H9 (cell line): ENCODE data around the gene SPOUT1. TPM values are rescaled to one million over a fixed set of nuclear protein-coding genes. Genes with fewer than 3 reads are reported as not detected.

Source experiments
- DNase-seq: peaks from one replicate; pipeline ENCODE4 v3.0.0-alpha.2; 2017
- H2AFZ ChIP-seq: one replicate; pipeline ENCODE4 v1.6.1; 2013; ENCODE audit warnings: mild to moderate bottlenecking, low read length, control low read depth, moderate library complexity
- H2AK5ac ChIP-seq: 2 replicates; pipeline ENCODE4 v1.6.1; 2013; ENCODE audit warnings: low read length, control low read depth, mixed read lengths; ENCODE audit not compliant: insufficient read length
- H2BK120ac ChIP-seq: one replicate; pipeline ENCODE4 v1.6.1; 2013; ENCODE audit warnings: low read depth, mild to moderate bottlenecking, low read length, control low read depth, inconsistent platforms; ENCODE audit not compliant: poor library complexity, severe bottlenecking
- H2BK12ac ChIP-seq: 2 replicates; pipeline ENCODE4 v1.6.1; 2013; ENCODE audit warnings: low read length, control low read depth, mixed read lengths, low read depth; ENCODE audit not compliant: insufficient read length
- H2BK15ac ChIP-seq: 2 replicates; pipeline ENCODE4 v1.6.1; 2013; ENCODE audit warnings: low read depth, low read length, control low read depth
- H2BK20ac ChIP-seq: one replicate; pipeline ENCODE4 v1.6.1; 2013; ENCODE audit warnings: low read depth, mild to moderate bottlenecking, low read length, control low read depth, inconsistent platforms; ENCODE audit not compliant: poor library complexity, severe bottlenecking
- H2BK5ac ChIP-seq: 2 replicates; pipeline ENCODE4 v1.6.1; 2013; ENCODE audit warnings: low read length, control low read depth, mixed read lengths; ENCODE audit not compliant: insufficient read length
- H3K14ac ChIP-seq: 2 replicates; pipeline ENCODE4 v1.6.1; 2013; ENCODE audit warnings: low read length, control low read depth; ENCODE audit not compliant: insufficient read depth
- H3K18ac ChIP-seq: 2 replicates; pipeline ENCODE4 v1.6.1; 2013; ENCODE audit warnings: low read depth, mild to moderate bottlenecking, mixed read lengths, low read length, control low read depth; ENCODE audit not compliant: insufficient read length
- H3K23ac ChIP-seq: 2 replicates; pipeline ENCODE4 v1.6.1; 2013; ENCODE audit warnings: low read length, control low read depth, mixed read lengths, low read depth; ENCODE audit not compliant: insufficient read length
- H3K23me2 ChIP-seq: 2 replicates; pipeline ENCODE4 v1.6.1; 2013; ENCODE audit warnings: low read depth, mild to moderate bottlenecking, mixed read lengths, low read length, control low read depth; ENCODE audit not compliant: insufficient read length, poor library complexity, severe bottlenecking
- H3K27ac ChIP-seq: 2 replicates; pipeline ENCODE4 v1.5.1; 2013; ENCODE audit warnings: low read length, control low read depth, mixed read lengths, low read depth; ENCODE audit not compliant: insufficient read length
- H3K27me3 ChIP-seq: 2 replicates; pipeline ENCODE4 v1.6.1; 2013; ENCODE audit warnings: low read length, control low read depth, inconsistent platforms; ENCODE audit not compliant: insufficient read depth
- H3K4ac ChIP-seq: 2 replicates; pipeline ENCODE4 v1.6.1; 2013; ENCODE audit warnings: low read depth, mild to moderate bottlenecking, control low read depth, inconsistent platforms, low read length, moderate library complexity
- H3K4me1 ChIP-seq: 2 replicates; pipeline ENCODE4 v1.6.1; 2013; ENCODE audit warnings: low read length, control low read depth, inconsistent platforms; ENCODE audit not compliant: insufficient read depth
- H3K4me2 ChIP-seq: 2 replicates; pipeline ENCODE4 v1.6.1; 2013; ENCODE audit warnings: low read length, control low read depth, mixed read lengths; ENCODE audit not compliant: insufficient read length, insufficient read depth
- H3K56ac ChIP-seq: 2 replicates; pipeline ENCODE4 v1.6.1; 2013; ENCODE audit warnings: low read depth, mild to moderate bottlenecking, mixed read lengths, low read length, control low read depth; ENCODE audit not compliant: insufficient read length
- H3K79me1 ChIP-seq: 2 replicates; pipeline ENCODE4 v1.6.1; 2013; ENCODE audit warnings: low read depth, mild to moderate bottlenecking, moderate library complexity, low read length, control low read depth, inconsistent platforms; ENCODE audit not compliant: insufficient read depth, poor library complexity, severe bottlenecking
- H3K79me2 ChIP-seq: 2 replicates; pipeline ENCODE4 v1.6.1; 2013; ENCODE audit warnings: low read length, control low read depth, inconsistent platforms; ENCODE audit not compliant: insufficient read depth
- H3K9ac ChIP-seq: 2 replicates; pipeline ENCODE4 v1.6.1; 2013; ENCODE audit warnings: low read length, control low read depth, mixed read lengths; ENCODE audit not compliant: insufficient read length; ENCODE audit errors: extremely low read depth
- H3K9me3 ChIP-seq: one replicate; pipeline ENCODE4 v1.6.1; 2013; ENCODE audit warnings: low read depth, low read length, inconsistent platforms; ENCODE audit not compliant: control insufficient read depth
- H3T11ph ChIP-seq: one replicate; pipeline ENCODE4 v1.6.1; 2013; ENCODE audit warnings: mild to moderate bottlenecking, low read length, control low read depth, inconsistent platforms
- H4K20me1 ChIP-seq: one replicate; pipeline ENCODE4 v1.6.1; 2013; ENCODE audit not compliant: control insufficient read depth, insufficient read length, insufficient read depth
- H4K5ac ChIP-seq: 2 replicates; pipeline ENCODE4 v1.6.1; 2013; ENCODE audit warnings: low read depth, mild to moderate bottlenecking, mixed read lengths, low read length, control low read depth; ENCODE audit not compliant: insufficient read length
- H4K8ac ChIP-seq: replicated peaks from 2 replicates; pipeline ENCODE4 v1.6.1; 2013; ENCODE audit warnings: low read length, control low read depth, mixed read lengths, low read depth; ENCODE audit not compliant: insufficient read length
- H4K91ac ChIP-seq: 2 replicates; pipeline ENCODE4 v1.6.1; 2013; ENCODE audit warnings: low read depth, mild to moderate bottlenecking, moderate library complexity, mixed read lengths, low read length, control low read depth; ENCODE audit not compliant: insufficient read length
- H3K27ac Mint-ChIP-seq, 3 experiments: 2 replicates in 2 of 3; 3 replicates in 1 of 3; pipeline ENCODE4 v1.8.0; 2020 to 2021; ENCODE audit warnings: mixed read lengths in 3 of 3, mild to moderate bottlenecking in 1 of 3, moderate library complexity in 1 of 3
- H3K27me3 Mint-ChIP-seq: 2 replicates; pipeline ENCODE4 v1.8.0; 2021; ENCODE audit warnings: low read depth, mild to moderate bottlenecking, moderate library complexity, mixed read lengths
- H3K36me3 Mint-ChIP-seq, 3 experiments: 2 replicates in 2 of 3; 3 replicates in 1 of 3; pipeline ENCODE4 v1.8.0; 2020 to 2021; ENCODE audit warnings: low read depth in 3 of 3, mixed read lengths in 3 of 3; ENCODE audit not compliant: insufficient read depth in 1 of 3
- H3K4me1 Mint-ChIP-seq, 2 experiments: 2 replicates each; pipeline ENCODE4 v1.8.0; 2020; ENCODE audit warnings: mixed read lengths in 2 of 2
- H3K4me3 Mint-ChIP-seq, 2 experiments: 2 replicates in 1 of 2; 3 replicates in 1 of 2; pipeline ENCODE4 v1.8.0; 2020 to 2021; ENCODE audit warnings: mild to moderate bottlenecking in 2 of 2, mixed read lengths in 2 of 2, moderate library complexity in 1 of 2
- H3K9me3 Mint-ChIP-seq, 2 experiments: 2 replicates in 1 of 2; 3 replicates in 1 of 2; pipeline ENCODE4 v1.8.0; 2020; ENCODE audit warnings: mild to moderate bottlenecking in 2 of 2, mixed read lengths in 2 of 2, moderate library complexity in 1 of 2
- CTCF ChIP-seq: fragments of 200-600 bp; sonication (generic); conservative IDR thresholded peaks from 3 replicates; pipeline ENCODE4 v1.8.0; 2021; ENCODE audit warnings: antibody characterized with exemption, mild to moderate bottlenecking
- WGBS: extraction: QIAGEN DNeasy Blood & Tissue Kit; methylation state at CpG from one replicate; pipeline ENCODE4 v1.1.7; 2013; ENCODE audit warnings: missing lambda C conversion rate, low lambda C conversion rate, mixed read lengths; ENCODE audit not compliant: insufficient read length; ENCODE audit errors: extremely low coverage; 5-methylcytosine and 5-hydroxymethylcytosine counted together
- total RNA-seq: library from RNA; stranded (reverse); gene quantifications from 2 replicates; pipeline ENCODE4 v1.2.1, GENCODE V29; 2021

Gene SPOUT1
- total RNA-seq, 1 experiment from 2014 or later: 86.3 TPM

DNA sequence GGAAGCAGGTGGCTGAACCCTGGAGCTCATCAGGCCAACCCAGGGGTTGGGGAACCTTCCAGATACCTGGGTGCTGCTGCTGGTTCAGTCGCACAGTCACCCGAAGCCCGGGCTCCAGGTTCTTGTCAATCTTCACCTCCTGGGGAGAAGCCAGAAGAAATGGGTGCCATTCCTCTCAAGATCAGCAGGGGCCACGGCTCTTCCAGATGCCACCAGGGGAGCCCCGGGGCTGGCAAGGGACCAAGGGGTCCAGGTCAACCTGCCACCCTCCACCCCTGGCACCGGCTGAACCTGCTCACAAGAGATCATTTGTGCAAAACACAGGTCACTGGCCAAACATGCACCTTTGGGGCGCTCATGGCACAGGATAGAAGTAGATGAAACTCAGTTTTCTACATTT, 4.7 kb downstream of the SPOUT1 start:
- Mint-ChIP-seq H3K4me3 (no peak overlapping the region), H3K27me3 (no peaks in the 10 kb centered on the region; the same call in 1 of the 2 replicates), H3K4me1 (peaks cover 10 to 14% of the 10 kb centered on the region in 2 experiments), H3K9me3 (no peaks in the 10 kb centered on the region), H3K36me3 (peaks cover 37 to 81% (median 79%) of the 10 kb centered on the region in 3 experiments; a peak in 6 of 7 replicates), H3K27ac (no peak overlapping the region)
- H3K4me2 ChIP-seq: no peak overlapping the region
- no peak overlapping the region for H4K91ac ChIP-seq
- no peak overlapping the region for H3K4ac ChIP-seq
- no peak overlapping the region for H2BK20ac ChIP-seq
- H3T11ph ChIP-seq: no peak overlapping the region
- no peak for DNase-seq
- no CpG with 5 or more reads among the region's 7 CpGs for WGBS
- H3K27ac ChIP-seq: no peak overlapping the region
- H3K27me3 ChIP-seq: no peaks in the 10 kb centered on the region
- H2BK12ac ChIP-seq: no peak overlapping the region
- no peak overlapping the region for H4K8ac ChIP-seq
- H2AFZ ChIP-seq: no peak overlapping the region
- no peaks in the 10 kb centered on the region for H3K9me3 ChIP-seq
- no peak overlapping the region for H2AK5ac ChIP-seq
- H2BK5ac ChIP-seq: no peak overlapping the region
- no peak overlapping the region for H2BK15ac ChIP-seq
- H3K14ac ChIP-seq: no peak overlapping the region
- H3K23ac ChIP-seq: no peak overlapping the region
- H3K79me2 ChIP-seq: peaks cover 3% of the 10 kb centered on the region; the same call in 1 of the 2 replicates
- no peak overlapping the region for H3K18ac ChIP-seq
- H3K79me1 ChIP-seq: peaks cover 8% of the 10 kb centered on the region
- H3K23me2 ChIP-seq: peaks cover 8% of the 10 kb centered on the region
- H3K56ac ChIP-seq: no peak overlapping the region
- TF ChIP-seq CTCF: no peak
- no peak overlapping the region for H2BK120ac ChIP-seq
- no peaks in the 10 kb centered on the region for H4K20me1 ChIP-seq
- no peaks in the 10 kb centered on the region for H3K4me1 ChIP-seq
- no peak overlapping the region for H4K5ac ChIP-seq
- H3K9ac ChIP-seq: no peak overlapping the region
